Measurements from ENCODE around the gene WDFY1. TPM values are rescaled to one million over a fixed set of nuclear protein-coding genes. Genes with fewer than 3 reads are reported as not detected.

Gene WDFY1
- total RNA-seq, 2 experiments from 2014 or later, result 20.8 to 23.1 TPM

DNA sequence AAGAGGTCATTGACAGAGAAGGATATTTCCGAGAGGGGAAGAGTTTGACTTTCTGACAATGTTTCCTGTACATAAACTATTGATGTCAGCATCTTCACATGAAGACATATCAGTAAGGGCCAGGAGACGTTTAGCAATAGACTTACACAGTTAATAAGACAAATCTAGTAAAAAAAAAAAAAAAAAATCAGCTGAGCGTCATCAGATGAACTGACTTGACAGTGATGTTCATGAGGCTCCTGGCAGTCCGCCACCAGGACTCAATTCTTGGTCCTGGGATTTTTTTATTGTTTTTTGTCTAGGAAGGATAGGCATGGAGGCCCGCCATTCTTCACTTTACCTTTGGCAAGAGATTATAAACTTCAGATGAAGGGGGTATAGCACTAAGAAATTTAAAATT lies 26.6 kb upstream of the WDFY1 start:
- Mint-ChIP-seq H3K4me1 (ENCODE audit: low read depth) (peaks cover 7% of the 10 kb centered on the region), H3K9me3 (no peaks in the 10 kb centered on the region), H3K27me3 (no peaks in the 10 kb centered on the region), H3K36me3 (ENCODE audit: low read depth) (peaks cover 7% of the 10 kb centered on the region), H3K27ac (no peak overlapping the region), H3K4me3 (no peak overlapping the region)
- intact Hi-C loops (cut with micrococcal nuclease), result no loop called here
- ChIA-PET CTCF (interaction anchor here (1.2 to 8.5 kb wide), 13 partner anchors 9 to 398 kb away, joined by 4 to 242 read pairs (median 11); no protein-coding TSS in a partner anchor), POLR2A (interaction anchor here (0.8 kb wide), 1 partner anchor 313 kb away, joined by 3 read pairs; no protein-coding TSS in a partner anchor)
- ATAC-seq (no peak), DNase-seq (no peak)
- no peak for TF ChIP-seq CTCF (IDR thresholded peaks at IDR 0.05)

- H3K27me3 Mint-ChIP-seq, result no peaks in the 10 kb centered on the region
- CTCF ChIA-PET, result interaction anchor here (0.6 to 8.5 kb wide), 71 partner anchors 7 to 998 kb away, joined by 3 to 242 read pairs (median 4); partner anchors contain the start of genes MRPL44, SERPINE2 and WDFY1
- peak; percentile 88 for TF ChIP-seq CTCF (IDR thresholded peaks at IDR 0.05)
- H3K36me3 Mint-ChIP-seq (ENCODE audit: low read depth), result peaks cover 11% of the 10 kb centered on the region
- intact Hi-C loops (cut with micrococcal nuclease), result loop anchor here (1.0 kb wide), 1 partner anchor 314 kb away; no protein-coding TSS in a partner anchor
- H3K4me3 Mint-ChIP-seq, result no peak overlapping the region
- no peaks in the 10 kb centered on the region for H3K9me3 Mint-ChIP-seq
- POLR2A ChIA-PET, result interaction anchor here (0.8 to 1.8 kb wide), 3 partner anchors 9 to 314 kb away, joined by 3 to 5 read pairs (median 5); no protein-coding TSS in a partner anchor
- H3K27ac Mint-ChIP-seq, result no peak overlapping the region
- DNase-seq (peak; percentile 68), ATAC-seq (peak; percentile 79)
- peaks cover 10% of the 10 kb centered on the region for H3K4me1 Mint-ChIP-seq (ENCODE audit: low read depth)
Observed at GRCh38 chr2:223970343-223971128, 25.4 kb upstream of the WDFY1 start.

DNA sequence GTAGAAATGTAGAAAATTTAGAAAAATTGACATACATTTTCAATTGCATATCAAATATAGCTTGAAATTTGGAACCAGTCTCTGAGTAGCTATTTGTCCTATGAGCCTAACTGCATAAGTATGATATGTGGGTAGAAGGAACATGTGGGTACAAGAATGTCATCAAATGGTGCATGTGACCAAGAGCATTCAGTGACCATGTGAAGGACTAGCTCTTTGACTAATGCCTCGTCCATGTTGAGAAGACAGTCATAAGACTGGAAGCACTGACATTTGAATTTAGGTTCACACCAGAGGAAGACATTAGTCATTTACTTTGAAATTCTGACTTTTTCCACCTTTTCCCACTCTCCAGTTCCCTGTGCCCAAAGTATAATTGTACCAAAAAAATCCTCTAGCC lies 24.7 kb upstream of the WDFY1 start:
- no peak for DNase-seq
- H3K4me3 Mint-ChIP-seq, result no peak overlapping the region
- TF ChIP-seq CTCF (IDR thresholded peaks at IDR 0.05), result no peak
- H3K9me3 Mint-ChIP-seq, result no peaks in the 10 kb centered on the region
- ATAC-seq, result peak; percentile 47
- ChIA-PET POLR2A (interaction anchor here (1.3 to 1.8 kb wide), 2 partner anchors 8 to 10 kb away, joined by 5 read pairs; no protein-coding TSS in a partner anchor), CTCF (interaction anchor here (0.6 to 8.5 kb wide), 63 partner anchors 8 to 680 kb away, joined by 3 to 242 read pairs (median 5); partner anchors contain the start of genes MRPL44, SERPINE2 and WDFY1)
- H3K36me3 Mint-ChIP-seq (ENCODE audit: low read depth), result peaks cover 11% of the 10 kb centered on the region
- no peak overlapping the region for H3K27ac Mint-ChIP-seq
- intact Hi-C loops (cut with micrococcal nuclease), result loop anchor here (1.0 kb wide), 1 partner anchor 314 kb away; no protein-coding TSS in a partner anchor
- no peaks in the 10 kb centered on the region for H3K27me3 Mint-ChIP-seq
- H3K4me1 Mint-ChIP-seq (ENCODE audit: low read depth), result peaks cover 10% of the 10 kb centered on the region

GRCh38 chr2:223969315-223969714 lies 24.2 kb upstream of the WDFY1 start:
- H3K9me3 Mint-ChIP-seq, result no peaks in the 10 kb centered on the region
- no peaks in the 10 kb centered on the region for H3K27me3 Mint-ChIP-seq
- no peak overlapping the region for H3K4me3 Mint-ChIP-seq
- peaks cover 10% of the 10 kb centered on the region for H3K4me1 Mint-ChIP-seq (ENCODE audit: low read depth)
- ChIA-PET CTCF (interaction anchor here (0.6 to 8.5 kb wide), 29 partner anchors 9 to 677 kb away, joined by 3 to 242 read pairs (median 6); partner anchors contain the start of genes MRPL44 and WDFY1), POLR2A (interaction anchor here (0.9 to 1.8 kb wide), 2 partner anchors 9 to 33 kb away, joined by 3 to 5 read pairs; no protein-coding TSS in a partner anchor)
- DNase-seq (no peak), ATAC-seq (no peak)
- no peak for TF ChIP-seq CTCF (IDR thresholded peaks at IDR 0.05)
- intact Hi-C loops (cut with micrococcal nuclease), result no loop called here
- H3K27ac Mint-ChIP-seq, result no peak overlapping the region
- peaks cover 11% of the 10 kb centered on the region for H3K36me3 Mint-ChIP-seq (ENCODE audit: low read depth)
